IMR-90 (cell line): ENCODE measurements around the gene CALM1. TPM values are rescaled to one million over a fixed set of nuclear protein-coding genes. Genes with fewer than 3 reads are reported as not detected.

Source experiments
- CEBPB ChIP-seq: IDR thresholded peaks from 2 replicates; pipeline ENCODE4 v1.6.1; 2012; ENCODE audit warnings: low read depth, low read length, improper control_type of control experiment
- MAFK ChIP-seq: IDR thresholded peaks from 2 replicates; pipeline ENCODE4 v1.6.1; 2012; ENCODE audit warnings: low read depth, low read length, improper control_type of control experiment
- RCOR1 ChIP-seq: IDR thresholded peaks from 2 replicates; pipeline ENCODE4 v1.6.1; 2012; ENCODE audit warnings: mild to moderate bottlenecking, low read length, improper control_type of control experiment; ENCODE audit not compliant: insufficient replicate concordance
- polyA plus RNA-seq, 3 experiments: library from polyadenylated mRNA; depleted of rRNA; stranded (reverse); fragments of >200 nt; gene quantifications; 2 replicates each; pipeline ENCODE4 v1.2.3, GENCODE V29; 2012; ENCODE audit warnings: low replicate concordance in 1 of 3
- total RNA-seq: library from RNA; depleted of rRNA; stranded (reverse); fragments of >200 nt; gene quantifications from 2 replicates; pipeline ENCODE4 v1.2.3, GENCODE V29; 2012
- TF ChIP-seq, protein P1 (sequence below): conservative IDR thresholded peaks from 2 replicates; pipeline ENCODE4 v1.5.1; 2012; ENCODE audit warnings: mild to moderate bottlenecking, low read depth, low read length, improper control_type of control experiment

CALM1 gene
- total and polyA plus RNA-seq, 2 of the 4 experiments (the other 2 are of a cell fraction): 72.9 to 188 TPM

DNA sequence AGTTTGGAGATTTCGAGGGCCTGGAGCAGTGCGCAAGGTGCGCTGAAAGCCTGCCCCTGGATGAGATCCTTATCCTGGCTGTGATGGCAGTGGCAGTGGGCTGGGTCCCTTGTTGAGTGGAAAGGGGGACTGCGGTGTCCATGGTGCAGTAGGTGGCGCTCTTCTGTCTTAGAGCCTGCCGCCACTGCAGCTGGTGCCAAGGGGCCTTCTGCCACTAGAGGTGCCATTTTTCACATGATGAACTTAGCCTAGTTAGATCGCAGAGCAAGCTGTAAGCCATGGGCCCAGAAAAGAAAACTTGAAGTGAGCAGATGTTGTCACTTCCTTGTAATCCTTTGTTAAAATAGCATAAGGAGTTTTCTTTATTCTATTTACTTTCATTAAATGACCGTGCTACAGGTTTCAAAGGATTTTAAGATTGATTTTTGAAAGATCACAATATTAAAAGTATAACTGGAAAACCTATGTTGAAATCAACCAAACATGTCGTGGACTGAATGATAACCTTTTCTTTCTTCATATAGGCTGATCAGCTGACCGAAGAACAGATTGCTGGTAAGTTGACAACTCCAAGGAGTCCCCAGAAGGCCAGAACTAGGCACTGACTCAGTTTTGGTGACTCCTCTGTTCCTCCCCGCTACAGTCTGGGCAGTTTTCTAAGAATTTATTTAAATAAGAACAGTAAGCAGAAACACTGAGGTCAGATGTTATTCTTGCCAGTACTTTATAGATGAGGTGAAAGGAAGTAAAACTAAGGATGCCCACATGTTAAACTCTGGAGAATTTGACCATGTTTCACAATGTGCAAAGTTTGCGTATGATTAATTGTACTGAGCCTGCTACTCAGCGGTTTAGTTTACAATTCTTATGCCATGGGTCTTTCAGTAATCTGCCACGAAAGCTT lies 3.0 kb downstream of the CALM1 start (continued):
- peak; percentile 71 for TF ChIP-seq CEBPB
- no peak for TF ChIP-seq RCOR1
- TF ChIP-seq, protein P1, sequence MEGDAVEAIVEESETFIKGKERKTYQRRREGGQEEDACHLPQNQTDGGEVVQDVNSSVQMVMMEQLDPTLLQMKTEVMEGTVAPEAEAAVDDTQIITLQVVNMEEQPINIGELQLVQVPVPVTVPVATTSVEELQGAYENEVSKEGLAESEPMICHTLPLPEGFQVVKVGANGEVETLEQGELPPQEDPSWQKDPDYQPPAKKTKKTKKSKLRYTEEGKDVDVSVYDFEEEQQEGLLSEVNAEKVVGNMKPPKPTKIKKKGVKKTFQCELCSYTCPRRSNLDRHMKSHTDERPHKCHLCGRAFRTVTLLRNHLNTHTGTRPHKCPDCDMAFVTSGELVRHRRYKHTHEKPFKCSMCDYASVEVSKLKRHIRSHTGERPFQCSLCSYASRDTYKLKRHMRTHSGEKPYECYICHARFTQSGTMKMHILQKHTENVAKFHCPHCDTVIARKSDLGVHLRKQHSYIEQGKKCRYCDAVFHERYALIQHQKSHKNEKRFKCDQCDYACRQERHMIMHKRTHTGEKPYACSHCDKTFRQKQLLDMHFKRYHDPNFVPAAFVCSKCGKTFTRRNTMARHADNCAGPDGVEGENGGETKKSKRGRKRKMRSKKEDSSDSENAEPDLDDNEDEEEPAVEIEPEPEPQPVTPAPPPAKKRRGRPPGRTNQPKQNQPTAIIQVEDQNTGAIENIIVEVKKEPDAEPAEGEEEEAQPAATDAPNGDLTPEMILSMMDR: peak; percentile 100
- no peak for TF ChIP-seq MAFK
